ENCODE results near the gene RAMP1.

DNA sequence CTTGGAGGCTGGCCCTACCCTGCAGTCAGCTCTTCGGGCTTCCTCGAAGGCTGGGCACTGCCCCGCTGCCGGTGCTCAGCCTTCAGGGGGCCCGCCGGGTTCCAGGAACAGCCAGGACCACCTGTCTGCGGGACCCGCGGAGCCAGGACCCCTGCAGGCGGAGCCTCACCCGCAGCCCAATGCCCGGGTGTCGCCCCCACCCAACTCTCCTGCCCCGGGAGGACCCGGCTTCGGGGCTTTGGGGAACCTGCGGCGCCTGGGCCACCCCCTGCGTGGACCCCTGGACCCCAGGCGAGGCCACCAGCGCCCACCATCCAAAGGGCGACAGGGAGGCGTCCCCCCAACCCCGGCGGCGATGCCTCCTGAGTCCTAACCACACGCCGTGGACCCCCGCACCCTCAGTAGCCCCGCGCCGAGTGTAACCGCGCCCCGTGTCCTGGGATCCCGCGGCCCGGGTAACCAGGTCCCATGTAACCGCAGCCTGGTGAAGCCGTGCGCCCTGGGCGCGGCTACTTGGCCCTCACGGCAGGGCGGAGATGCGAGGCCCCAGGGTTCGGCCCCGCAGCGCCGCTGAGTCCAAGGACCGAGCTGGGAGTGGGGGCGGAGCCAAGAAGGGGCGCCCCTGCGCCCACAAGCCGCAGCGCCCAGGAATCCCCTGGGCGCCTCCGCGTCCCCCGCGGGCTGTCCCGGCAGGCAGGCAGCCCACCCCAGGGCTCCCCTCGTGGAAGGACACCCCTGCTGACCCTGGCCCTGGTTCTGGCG is 96.4 kb downstream of the RAMP1 start:
- TF ChIP-seq, protein P1, sequence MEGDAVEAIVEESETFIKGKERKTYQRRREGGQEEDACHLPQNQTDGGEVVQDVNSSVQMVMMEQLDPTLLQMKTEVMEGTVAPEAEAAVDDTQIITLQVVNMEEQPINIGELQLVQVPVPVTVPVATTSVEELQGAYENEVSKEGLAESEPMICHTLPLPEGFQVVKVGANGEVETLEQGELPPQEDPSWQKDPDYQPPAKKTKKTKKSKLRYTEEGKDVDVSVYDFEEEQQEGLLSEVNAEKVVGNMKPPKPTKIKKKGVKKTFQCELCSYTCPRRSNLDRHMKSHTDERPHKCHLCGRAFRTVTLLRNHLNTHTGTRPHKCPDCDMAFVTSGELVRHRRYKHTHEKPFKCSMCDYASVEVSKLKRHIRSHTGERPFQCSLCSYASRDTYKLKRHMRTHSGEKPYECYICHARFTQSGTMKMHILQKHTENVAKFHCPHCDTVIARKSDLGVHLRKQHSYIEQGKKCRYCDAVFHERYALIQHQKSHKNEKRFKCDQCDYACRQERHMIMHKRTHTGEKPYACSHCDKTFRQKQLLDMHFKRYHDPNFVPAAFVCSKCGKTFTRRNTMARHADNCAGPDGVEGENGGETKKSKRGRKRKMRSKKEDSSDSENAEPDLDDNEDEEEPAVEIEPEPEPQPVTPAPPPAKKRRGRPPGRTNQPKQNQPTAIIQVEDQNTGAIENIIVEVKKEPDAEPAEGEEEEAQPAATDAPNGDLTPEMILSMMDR (IDR thresholded peaks at IDR 0.05; ENCODE audit: insufficient read depth, low read length, poor library complexity, severe bottlenecking), result no peak
- TF ChIP-seq EZH2phosphoT487 (conservative IDR thresholded peaks at IDR 0.05; ENCODE audit: low read length), result no peak

All from SU-DHL-6 (cell line).